ENCODE data around the gene TMEM115.

GRCh38 chr3:50388720-50389413 lies 29.5 kb upstream of the TMEM115 start:
- no peak for TF ChIP-seq EZH2phosphoT487 (IDR thresholded peaks at IDR 0.05; ENCODE audit: low read depth)
- TF ChIP-seq, protein P1, sequence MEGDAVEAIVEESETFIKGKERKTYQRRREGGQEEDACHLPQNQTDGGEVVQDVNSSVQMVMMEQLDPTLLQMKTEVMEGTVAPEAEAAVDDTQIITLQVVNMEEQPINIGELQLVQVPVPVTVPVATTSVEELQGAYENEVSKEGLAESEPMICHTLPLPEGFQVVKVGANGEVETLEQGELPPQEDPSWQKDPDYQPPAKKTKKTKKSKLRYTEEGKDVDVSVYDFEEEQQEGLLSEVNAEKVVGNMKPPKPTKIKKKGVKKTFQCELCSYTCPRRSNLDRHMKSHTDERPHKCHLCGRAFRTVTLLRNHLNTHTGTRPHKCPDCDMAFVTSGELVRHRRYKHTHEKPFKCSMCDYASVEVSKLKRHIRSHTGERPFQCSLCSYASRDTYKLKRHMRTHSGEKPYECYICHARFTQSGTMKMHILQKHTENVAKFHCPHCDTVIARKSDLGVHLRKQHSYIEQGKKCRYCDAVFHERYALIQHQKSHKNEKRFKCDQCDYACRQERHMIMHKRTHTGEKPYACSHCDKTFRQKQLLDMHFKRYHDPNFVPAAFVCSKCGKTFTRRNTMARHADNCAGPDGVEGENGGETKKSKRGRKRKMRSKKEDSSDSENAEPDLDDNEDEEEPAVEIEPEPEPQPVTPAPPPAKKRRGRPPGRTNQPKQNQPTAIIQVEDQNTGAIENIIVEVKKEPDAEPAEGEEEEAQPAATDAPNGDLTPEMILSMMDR (IDR thresholded peaks at IDR 0.05; ENCODE audit: low read depth, low read length) = no peak; the same call in 1 of the 2 replicates
